IPS-NIHi7 (cell line): Measurements from ENCODE around the gene JUP.
"Not testable (repeated sequence)": the region's sequence is repeated elsewhere in the genome, so short reads cannot be mapped to it uniquely, and the experiment has no call there.

Source experiments
- DNase-seq: peaks from one replicate; pipeline ENCODE4 v3.0.0; 2012; ENCODE audit warnings: mixed read lengths; ENCODE audit errors: extremely low spot score

The JUP gene

GRCh38 chr17:41781404-41782110, 5.0 kb downstream of the JUP start:
- no peak for DNase-seq

- no peak for DNase-seq
Measured at GRCh38 chr17:41779954-41780353, 6.6 kb downstream of the JUP start.

GRCh38 chr17:41777574-41778188, 8.8 kb downstream of the JUP start:
- no peak for DNase-seq

GRCh38 chr17:41777157-41777573, 9.3 kb downstream of the JUP start:
- peak; percentile 43 for DNase-seq

- not testable (repeated sequence) for DNase-seq
Measured at GRCh38 chr17:41776262-41776900, 10.1 kb downstream of the JUP start.

GRCh38 chr17:41775394-41776226, 10.9 kb downstream of the JUP start:
- DNase-seq: peak; percentile 40

GRCh38 chr17:41773731-41774193, 12.7 kb downstream of the JUP start:
- peak; percentile 15 for DNase-seq

- peak; percentile 72 for DNase-seq
Measured at GRCh38 chr17:41773190-41773588, 13.3 kb downstream of the JUP start.

GRCh38 chr17:41772586-41773189, 13.8 kb downstream of the JUP start:
- DNase-seq: no peak

- DNase-seq: peak; percentile 73
Measured at GRCh38 chr17:41772218-41772585, 14.3 kb downstream of the JUP start.

GRCh38 chr17:41771389-41772206, 14.9 kb downstream of the JUP start:
- peak; percentile 30 for DNase-seq

- DNase-seq: no peak
Measured at GRCh38 chr17:41769985-41770384, 16.5 kb downstream of the JUP start.

GRCh38 chr17:41769346-41769862, 17.1 kb downstream of the JUP start:
- DNase-seq: peak; percentile 6

- peak; percentile 7 for DNase-seq
Measured at GRCh38 chr17:41768682-41769288, 17.7 kb downstream of the JUP start.

GRCh38 chr17:41767324-41768042, 19.0 kb downstream of the JUP start:
- DNase-seq: peak; percentile 5

- no peak for DNase-seq
Measured at GRCh38 chr17:41766135-41766534, 20.4 kb downstream of the JUP start.

- no peak for DNase-seq
Measured at GRCh38 chr17:41763327-41763726, 23.2 kb downstream of the JUP start.

- no peak for DNase-seq
Measured at GRCh38 chr17:41762841-41763240, 23.7 kb downstream of the JUP start.

GRCh38 chr17:41762391-41762790, 24.1 kb downstream of the JUP start:
- no peak for DNase-seq
